HG02970 (cell line): Measurements from ENCODE around the gene DCDC2.
"Not testable (repeated sequence)": the region's sequence is repeated elsewhere in the genome, so short reads cannot be mapped to it uniquely, and the experiment has no call there.

Source experiments
- ATAC-seq: cut with Tn5 transposase; IDR thresholded peaks from one replicate; pipeline ENCODE4 v1.9.1; 2021; ENCODE audit warnings: mild to moderate bottlenecking, moderate library complexity, moderate number of reproducible peaks; ENCODE audit not compliant: unreplicated experiment, low FRiP score

The DCDC2 gene

GRCh38 chr6:24273096-24273870 lies 84.6 kb downstream of the DCDC2 start:
- ATAC-seq = no peak

DNA sequence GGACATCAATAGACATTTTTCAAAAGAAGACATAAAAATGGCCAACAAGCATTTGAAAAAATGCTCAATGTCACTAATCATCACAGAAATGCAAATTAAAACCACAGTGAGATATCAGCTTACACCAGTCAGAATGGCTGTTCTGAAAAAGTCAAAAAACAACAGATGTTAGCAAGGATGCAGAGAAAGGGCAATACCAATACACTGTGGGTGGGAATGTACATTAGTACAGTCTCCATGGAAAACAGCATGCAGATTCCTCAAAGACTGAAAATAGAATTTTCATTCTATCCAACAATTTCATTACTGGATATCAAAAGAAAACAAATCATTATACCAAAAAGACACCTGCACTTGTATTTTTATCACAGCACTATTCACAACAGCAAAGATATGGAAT lies 85.3 kb downstream of the DCDC2 start:
- no peak for ATAC-seq

GRCh38 chr6:24272148-24272547 lies 85.7 kb downstream of the DCDC2 start:
- ATAC-seq = no peak

DNA sequence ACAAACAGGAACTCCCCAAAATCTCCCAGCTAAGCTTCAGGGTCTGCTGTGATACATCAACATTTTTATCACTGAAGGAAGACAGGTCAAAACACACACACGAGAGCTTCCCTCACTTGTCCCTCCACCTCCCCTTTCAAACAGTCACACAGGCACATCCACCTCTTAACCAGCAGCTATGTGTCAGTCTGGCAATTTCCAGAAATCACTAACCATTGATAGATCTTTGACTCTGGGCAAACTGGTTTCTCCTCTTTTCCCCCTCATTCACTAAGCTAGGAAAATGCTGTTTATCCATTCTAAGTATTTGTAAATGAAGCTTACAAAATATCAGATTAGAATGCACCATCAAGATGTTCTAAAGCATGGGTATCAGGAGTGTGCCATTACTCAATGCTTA lies 87.8 kb downstream of the DCDC2 start:
- ATAC-seq = no peak

- ATAC-seq = not testable (repeated sequence)
Measured at GRCh38 chr6:24258214-24258613, 99.6 kb downstream of the DCDC2 start.

DNA sequence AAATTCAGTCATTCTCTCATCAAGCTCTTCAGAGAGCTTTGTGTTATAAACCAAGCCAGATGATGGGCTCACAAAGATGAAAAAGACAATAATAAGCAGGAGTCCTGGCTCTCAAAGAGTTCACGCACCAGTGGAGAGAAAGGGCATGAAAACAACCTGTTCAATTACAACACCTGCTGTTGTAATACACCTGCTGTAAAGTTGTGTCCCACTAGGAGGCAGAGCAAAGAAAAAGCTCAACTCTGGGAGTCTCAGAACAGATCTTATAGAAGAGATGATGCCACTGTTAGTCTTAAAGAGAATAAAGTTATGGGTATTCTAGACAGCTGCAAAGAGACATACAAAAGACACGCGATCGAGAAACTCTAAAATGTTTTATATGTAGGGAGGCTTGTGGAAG lies 100.6 kb downstream of the DCDC2 start:
- ATAC-seq = no peak

DNA sequence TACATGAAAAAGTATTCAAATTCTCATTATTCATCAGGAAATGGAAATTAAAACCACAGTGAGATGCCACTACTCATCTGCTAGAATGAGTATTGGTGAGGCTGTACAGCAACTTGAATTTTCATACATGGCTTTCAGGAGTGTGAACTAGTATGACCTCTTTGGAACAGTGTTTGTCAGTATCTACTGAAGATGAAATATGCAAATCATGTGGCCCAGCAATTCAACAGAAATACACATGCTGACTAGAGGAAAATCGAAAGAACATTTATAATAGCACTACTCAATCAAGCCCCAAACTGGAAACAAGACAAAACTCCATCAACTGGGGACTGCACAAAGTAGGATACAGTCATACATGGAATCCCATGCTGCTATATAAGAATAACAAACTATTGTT lies 102.2 kb downstream of the DCDC2 start:
- peak; percentile 91 for ATAC-seq

- no peak for ATAC-seq
Measured at GRCh38 chr6:24253360-24253759, 104.5 kb downstream of the DCDC2 start.

- ATAC-seq = no peak
Measured at GRCh38 chr6:24252280-24252679, 105.6 kb downstream of the DCDC2 start.

DNA sequence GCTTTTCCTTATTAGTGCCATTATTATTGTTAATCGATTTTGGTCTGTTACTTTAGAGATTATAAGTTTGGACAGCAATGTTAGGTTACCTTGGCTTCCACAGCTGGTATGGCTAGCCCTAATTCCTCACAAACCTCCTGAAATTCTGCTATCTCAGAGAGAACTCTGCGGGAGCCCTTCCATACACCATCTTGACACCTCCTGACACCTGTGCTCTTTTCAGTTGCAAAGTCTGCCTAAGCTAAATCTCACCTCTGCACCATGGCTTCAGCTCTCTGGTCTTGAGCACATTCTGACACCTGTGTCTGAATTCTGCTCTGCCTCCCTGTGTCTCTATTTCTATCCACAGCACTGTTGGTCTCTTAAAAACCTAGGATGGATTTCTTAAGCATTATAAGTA lies 106.5 kb downstream of the DCDC2 start:
- no peak for ATAC-seq

- ATAC-seq = no peak
Measured at GRCh38 chr6:24249926-24250325, 107.9 kb downstream of the DCDC2 start.

- no peak for ATAC-seq
Measured at GRCh38 chr6:24245275-24245674, 112.6 kb downstream of the DCDC2 start.

- no peak for ATAC-seq
Measured at GRCh38 chr6:24242924-24243323, 114.9 kb downstream of the DCDC2 start.

DNA sequence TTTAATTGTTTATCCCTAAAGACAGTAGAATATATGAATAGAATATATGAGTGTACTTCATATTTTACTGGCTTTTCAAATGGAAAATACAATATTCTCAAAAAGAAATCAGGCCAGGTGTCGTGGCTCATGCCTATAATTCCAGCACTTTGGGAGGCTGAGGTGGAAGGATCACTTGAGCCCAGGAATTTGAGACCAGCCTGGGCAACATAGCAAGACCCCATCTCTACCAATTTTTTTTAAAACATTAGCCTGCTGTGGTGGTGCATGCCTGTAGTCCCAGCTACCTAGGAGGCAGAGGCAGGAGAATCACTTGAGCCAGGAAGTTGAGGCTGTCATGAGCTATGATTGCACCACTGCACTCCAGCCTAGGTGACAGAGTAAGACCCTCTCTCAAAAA lies 116.1 kb downstream of the DCDC2 start:
- ATAC-seq = not testable (repeated sequence)

DNA sequence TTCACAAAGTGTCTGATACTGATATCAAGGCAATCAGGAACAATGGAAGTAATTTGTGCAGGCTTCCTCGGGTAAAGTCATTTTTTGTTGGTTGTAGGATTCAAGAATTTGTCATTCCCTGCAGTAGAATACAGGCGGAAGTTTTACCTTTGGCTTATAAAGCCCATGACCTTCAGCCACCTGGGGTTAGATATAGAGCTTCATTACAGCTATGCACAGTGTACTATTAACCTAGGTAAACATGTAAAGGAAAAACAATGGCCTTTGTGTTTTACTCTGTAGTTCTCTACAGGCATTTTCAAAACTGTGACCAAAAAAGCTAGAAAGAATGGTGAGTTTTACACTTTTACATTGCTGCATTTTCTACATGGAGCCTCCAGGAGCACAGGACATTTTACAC lies 116.9 kb downstream of the DCDC2 start:
- no peak for ATAC-seq

- no peak for ATAC-seq
Measured at GRCh38 chr6:24240380-24240928, 117.4 kb downstream of the DCDC2 start.

DNA sequence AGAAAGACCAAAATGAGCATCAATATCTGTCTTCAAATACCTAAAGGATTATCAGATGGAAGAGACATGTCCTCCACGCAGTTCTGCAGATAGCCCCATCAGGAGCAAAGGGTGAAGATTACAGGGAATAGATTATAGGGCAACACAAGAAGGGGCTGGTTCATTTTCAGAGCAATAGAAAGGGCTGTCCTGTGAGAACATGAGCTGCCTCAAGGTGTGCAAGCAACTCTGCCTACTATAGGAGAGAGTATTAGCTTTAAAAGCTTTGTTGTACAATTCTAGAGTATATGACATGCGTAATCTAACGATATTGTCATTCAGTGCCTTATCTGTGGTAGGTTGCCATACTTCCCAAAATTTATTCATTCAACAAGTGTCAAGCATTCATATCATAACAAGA lies 119.2 kb downstream of the DCDC2 start:
- ATAC-seq = no peak

- not testable (repeated sequence) for ATAC-seq
Measured at GRCh38 chr6:24236779-24237178, 121.1 kb downstream of the DCDC2 start.

- ATAC-seq = no peak
Measured at GRCh38 chr6:24233813-24234442, 123.9 kb downstream of the DCDC2 start.

- ATAC-seq = no peak
Measured at GRCh38 chr6:24231438-24231977, 126.4 kb downstream of the DCDC2 start.

DNA sequence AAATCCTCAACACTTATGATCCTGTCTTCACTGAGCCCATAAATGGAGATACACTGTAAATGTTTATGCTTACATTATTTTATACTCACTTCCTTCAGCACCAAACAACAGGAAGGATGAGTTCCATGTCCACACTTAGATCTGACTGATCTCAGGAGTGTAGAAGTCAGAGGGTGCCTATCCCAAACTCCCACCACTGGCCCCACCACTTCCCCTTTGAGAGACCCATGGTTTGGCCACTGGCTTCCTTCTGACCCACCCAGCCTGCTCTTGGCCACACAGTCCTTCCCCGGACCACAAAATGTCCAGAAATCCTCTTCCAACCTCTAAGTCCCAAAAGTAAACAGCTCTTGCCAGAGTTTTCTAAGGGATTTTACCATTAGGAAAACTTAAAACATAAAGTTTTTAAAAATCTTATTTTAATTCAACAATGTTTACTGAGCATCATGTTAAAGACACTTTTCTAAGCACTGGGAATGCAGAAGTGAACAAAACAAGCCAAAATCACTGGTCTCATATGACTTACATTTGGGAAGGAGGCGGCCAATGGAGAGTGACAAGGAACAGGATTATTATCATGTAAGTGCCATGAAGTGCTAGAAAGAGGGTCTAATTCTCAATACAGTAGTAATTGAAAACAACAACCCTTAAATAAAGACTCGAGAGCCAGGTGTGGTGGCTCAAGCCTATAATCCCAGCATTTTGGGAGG lies 128.0 kb downstream of the DCDC2 start:
- ATAC-seq = no peak
